H1 (cell line): Measurements from ENCODE around the gene AVPR1B. TPM values are rescaled to one million over a fixed set of nuclear protein-coding genes. Genes with fewer than 3 reads are reported as not detected.

ENCODE experiments used
- CTCF ChIA-PET: fragments of 300-600 bp; sonication (Branson Sonifier 250); formaldehyde crosslinking; loops from one replicate; lab custom pipeline; 2021; ENCODE audit not compliant: partially characterized antibody; lab: Charles Lee
- POLR2A ChIA-PET: fragments of 300-600 bp; sonication (Branson Sonifier 250); formaldehyde crosslinking; loops from one replicate; lab custom pipeline; 2021; ENCODE audit warnings: inconsistent platforms; ENCODE audit not compliant: partially characterized antibody; lab: Charles Lee
- DNase-seq, 2 experiments: peaks; one replicate each; pipeline versions ENCODE4 v3.0.0 to v3.0.0-alpha.2; 2010 to 2022; ENCODE audit warnings: low spot score in 2 of 2, low read depth in 1 of 2, mixed read lengths in 1 of 2
- FAIRE-seq: peaks from 2 replicates; lab custom pipeline; 2011; peaks lifted over from hg19 to GRCh38; lab: Jason Lieb, UNC
- H2AFZ ChIP-seq: 2 replicates; pipeline ENCODE4 v1.8.1; 2012; ENCODE audit warnings: low read length, inconsistent platforms
- H2AK5ac ChIP-seq: 2 replicates; pipeline ENCODE4 v1.6.1; 2013; ENCODE audit warnings: low read depth, low read length
- H2BK120ac ChIP-seq: replicated peaks from 2 replicates; pipeline ENCODE3; 2013; ENCODE audit warnings: low read depth, low read length, inconsistent platforms
- H2BK12ac ChIP-seq: 2 replicates; pipeline ENCODE4 v1.6.1; 2013; ENCODE audit warnings: low read depth, low read length
- H2BK15ac ChIP-seq: 2 replicates; pipeline ENCODE4 v1.6.1; 2013; ENCODE audit warnings: low read length
- H2BK20ac ChIP-seq: 2 replicates; pipeline ENCODE4 v1.6.1; 2013; ENCODE audit warnings: low read length
- H2BK5ac ChIP-seq: 2 replicates; pipeline ENCODE4 v1.6.1; 2013; ENCODE audit warnings: low read depth, low read length
- H3K14ac ChIP-seq: 2 replicates; pipeline ENCODE4 v1.6.1; 2013; ENCODE audit warnings: inconsistent platforms; ENCODE audit not compliant: insufficient read length
- H3K18ac ChIP-seq: 2 replicates; pipeline ENCODE4 v1.6.1; 2013; ENCODE audit warnings: low read length; ENCODE audit errors: extremely low read depth
- H3K23ac ChIP-seq: 2 replicates; pipeline ENCODE4 v1.6.1; 2013; ENCODE audit warnings: inconsistent platforms; ENCODE audit not compliant: insufficient read length
- H3K23me2 ChIP-seq: 2 replicates; pipeline ENCODE4 v1.6.1; 2013; ENCODE audit warnings: low read depth, low read length
- H3K27ac ChIP-seq: 2 replicates; pipeline ENCODE4 v1.6.1; 2011; ENCODE audit warnings: low read depth, low read length, inconsistent platforms
- H3K27me3 ChIP-seq, 4 experiments: replicated peaks in 1 of 4; 1 replicate in 1 of 4; 2 replicates in 3 of 4; pipeline versions ENCODE4 v1.6.1 to v1.8.1; 2011 to 2013; ENCODE audit warnings: low read length in 3 of 4, mild to moderate bottlenecking in 3 of 4, inconsistent platforms in 2 of 4, mixed read lengths in 2 of 4, moderate library complexity in 1 of 4; ENCODE audit not compliant: control insufficient read depth in 3 of 4, insufficient read depth in 3 of 4; ENCODE audit errors: extremely low read depth in 1 of 4
- H3K36me3 ChIP-seq, 4 experiments: 2 replicates each; pipeline versions ENCODE4 v1.6.1 to v1.8.1; 2011 to 2013; ENCODE audit warnings: mild to moderate bottlenecking in 4 of 4, low read length in 3 of 4, moderate library complexity in 2 of 4, control low read depth in 1 of 4, inconsistent platforms in 1 of 4; ENCODE audit not compliant: insufficient read depth in 4 of 4, control insufficient read depth in 2 of 4
- H3K4ac ChIP-seq: replicated peaks from 2 replicates; pipeline ENCODE3; 2013; ENCODE audit warnings: low read length, low read depth, mixed read lengths, inconsistent platforms; ENCODE audit not compliant: insufficient read length
- H3K4me1 ChIP-seq, 4 experiments: replicated peaks in 1 of 4; 1 replicate in 1 of 4; 2 replicates in 3 of 4; pipeline versions ENCODE4 v1.6.1 to v1.8.1; 2011 to 2013; ENCODE audit warnings: low read length in 3 of 4, inconsistent platforms in 2 of 4, mixed read lengths in 1 of 4; ENCODE audit not compliant: insufficient read depth in 4 of 4, control insufficient read depth in 3 of 4
- H3K4me2 ChIP-seq, 2 experiments: 2 replicates each; pipeline versions ENCODE4 v1.6.1 to v1.8.1; 2011 to 2013; ENCODE audit warnings: low read depth in 2 of 2, low read length in 2 of 2, control low read depth in 1 of 2, inconsistent platforms in 1 of 2, mild to moderate bottlenecking in 1 of 2; ENCODE audit not compliant: insufficient read depth in 1 of 2
- H3K4me3 ChIP-seq, 4 experiments: fragments of 200-600, 300-600 bp in 1 of 4; sonication (generic), shearing (Covaris generic), sonication (Bioruptor Twin) in 1 of 4; 2 replicates each; pipeline versions ENCODE4 v1.5.1 to v1.8.1; 2011 to 2016; ENCODE audit warnings: low read length in 4 of 4, low read depth in 3 of 4, control low read depth in 2 of 4, inconsistent platforms in 2 of 4, mild to moderate bottlenecking in 2 of 4, mixed read lengths in 1 of 4, moderate library complexity in 1 of 4; ENCODE audit not compliant: insufficient read depth in 2 of 4; ENCODE audit errors: extremely low read depth in 1 of 4
- H3K56ac ChIP-seq: replicated peaks from 2 replicates; pipeline ENCODE3; 2013; ENCODE audit warnings: low read depth, mild to moderate bottlenecking, mixed read lengths, low read length, inconsistent platforms; ENCODE audit not compliant: insufficient read length
- H3K79me1 ChIP-seq: 2 replicates; pipeline ENCODE4 v1.6.1; 2013; ENCODE audit warnings: low read depth, low read length, control low read depth
- H3K79me2 ChIP-seq, 2 experiments: 2 replicates each; pipeline versions ENCODE4 v1.6.1 to v1.8.1; 2012 to 2013; ENCODE audit warnings: low read length in 2 of 2, mild to moderate bottlenecking in 2 of 2, inconsistent platforms in 1 of 2; ENCODE audit not compliant: insufficient read depth in 2 of 2, control insufficient read depth in 1 of 2
- H3K9ac ChIP-seq, 4 experiments: replicated peaks in 1 of 4; 1 replicate in 1 of 4; 2 replicates in 3 of 4; pipeline versions ENCODE4 v1.6.1 to v1.8.1; 2011 to 2013; ENCODE audit warnings: low read depth in 3 of 4, low read length in 3 of 4, control low read depth in 2 of 4, mild to moderate bottlenecking in 2 of 4, moderate library complexity in 2 of 4, inconsistent platforms in 1 of 4; ENCODE audit errors: extremely low read depth in 1 of 4
- H3K9me3 ChIP-seq, 2 experiments: 2 replicates each; pipeline versions ENCODE4 v1.6.1 to v1.8.1; 2012 to 2013; ENCODE audit warnings: mild to moderate bottlenecking in 2 of 2, moderate library complexity in 2 of 2, control low read depth in 1 of 2, inconsistent platforms in 1 of 2, low read depth in 1 of 2, low read length in 1 of 2, mixed read lengths in 1 of 2; ENCODE audit not compliant: insufficient read depth in 2 of 2
- H4K20me1 ChIP-seq, 2 experiments: replicated peaks in 1 of 2; 2 replicates each; pipeline versions ENCODE3 to v1.8.1; 2011 to 2013; ENCODE audit warnings: inconsistent platforms in 2 of 2, low read length in 2 of 2, mild to moderate bottlenecking in 1 of 2; ENCODE audit not compliant: insufficient read depth in 2 of 2, control insufficient read depth in 1 of 2
- H4K5ac ChIP-seq: 2 replicates; pipeline ENCODE4 v1.6.1; 2013; ENCODE audit warnings: low read length, low read depth, mixed read lengths, inconsistent platforms; ENCODE audit not compliant: insufficient read length
- H4K8ac ChIP-seq: 2 replicates; pipeline ENCODE4 v1.8.0; 2013; ENCODE audit warnings: mild to moderate bottlenecking, moderate library complexity, low read length, inconsistent platforms; ENCODE audit not compliant: insufficient read depth; ENCODE audit errors: extremely low read depth
- H4K91ac ChIP-seq: replicated peaks from 2 replicates; pipeline ENCODE3; 2013; ENCODE audit warnings: low read length, mixed read lengths, inconsistent platforms; ENCODE audit not compliant: insufficient read length
- BACH1 ChIP-seq: IDR thresholded peaks from 2 replicates; pipeline ENCODE4 v1.6.1; 2012; ENCODE audit warnings: low read length, improper control_type of control experiment
- BCL11A ChIP-seq, 2 experiments: IDR thresholded peaks; one replicate each; pipeline ENCODE4 v1.6.1; 2011; ENCODE audit warnings: low read depth in 2 of 2, low read length in 2 of 2, mild to moderate bottlenecking in 2 of 2
- CBX5 ChIP-seq: fragments of 300-800, 300-1000 bp; sonication (generic); IDR thresholded peaks from 2 replicates; pipeline ENCODE4 v1.7.1; 2016; ENCODE audit warnings: antibody characterized with exemption, low read length, low read depth
- CEBPB ChIP-seq: IDR thresholded peaks from 2 replicates; pipeline ENCODE4 v1.6.1; 2012; ENCODE audit warnings: low read depth, low read length
- E2F6 ChIP-seq: IDR thresholded peaks from 2 replicates; pipeline ENCODE4 v1.6.1; 2012; ENCODE audit warnings: inconsistent platforms
- EP300 ChIP-seq, 2 experiments: IDR thresholded peaks; 1 replicate in 1 of 2; 2 replicates in 1 of 2; pipeline ENCODE4 v1.6.1; 2011 to 2012; ENCODE audit warnings: low read depth in 2 of 2, low read length in 2 of 2, mild to moderate bottlenecking in 2 of 2, borderline replicate concordance in 1 of 2, inconsistent platforms in 1 of 2, moderate library complexity in 1 of 2
- FOSL1 ChIP-seq: IDR thresholded peaks from 2 replicates; pipeline ENCODE4 v1.6.1; 2011; ENCODE audit warnings: mild to moderate bottlenecking, low read depth, low read length, moderate library complexity; ENCODE audit not compliant: insufficient read depth
- GABPA ChIP-seq: IDR thresholded peaks from 2 replicates; pipeline ENCODE4 v1.6.1; 2011; ENCODE audit warnings: mild to moderate bottlenecking, low read length, moderate library complexity, borderline replicate concordance; ENCODE audit not compliant: insufficient read depth
- JUN ChIP-seq: IDR thresholded peaks from 2 replicates; pipeline ENCODE4 v1.6.1; 2011; ENCODE audit warnings: low read depth, mild to moderate bottlenecking, improper control_type of control experiment, low read length
- RBBP5 ChIP-seq: IDR thresholded peaks from 2 replicates; pipeline ENCODE4 v1.7.1; 2012; ENCODE audit warnings: low read depth, mild to moderate bottlenecking, inconsistent platforms, low read length, moderate library complexity, borderline replicate concordance
- RFX5 ChIP-seq: IDR thresholded peaks from 2 replicates; pipeline ENCODE4 v1.6.1; 2011; ENCODE audit warnings: low read depth, low read length, improper control_type of control experiment, borderline replicate concordance
- RXRA ChIP-seq: IDR thresholded peaks from 2 replicates; pipeline ENCODE4 v1.6.1; 2011; ENCODE audit warnings: low read depth, mild to moderate bottlenecking, low read length, moderate library complexity; ENCODE audit not compliant: insufficient read depth
- TAF1 ChIP-seq: IDR thresholded peaks from 2 replicates; pipeline ENCODE4 v1.6.1; 2011; ENCODE audit warnings: mild to moderate bottlenecking, low read depth, low read length
- WGBS, 2 experiments: shearing (Covaris generic) in 1 of 2; methylation state at CpG; one replicate each; pipeline versions ENCODE4 v1.1.6 to v1.1.7; 2013 to 2015; ENCODE audit warnings: low lambda C conversion rate in 2 of 2, mixed read lengths in 2 of 2, inconsistent platforms in 1 of 2, low coverage in 1 of 2, missing lambda C conversion rate in 1 of 2; ENCODE audit not compliant: insufficient replicate concordance in 2 of 2, insufficient coverage in 1 of 2, insufficient read length in 1 of 2; ENCODE audit errors: extremely low coverage in 1 of 2, missing lambda C conversion rate in 1 of 2; 5-methylcytosine and 5-hydroxymethylcytosine counted together
- polyA plus RNA-seq, 7 experiments: library from polyadenylated mRNA; depleted of rRNA in 3 of 7; stranded (reverse) in 5 of 7; unstranded in 2 of 7; fragments of >200 nt in 5 of 7; fragments of 200-250 nt in 2 of 7; gene quantifications; 1 replicate in 5 of 7; 2 replicates in 1 of 7; 4 replicates in 1 of 7; pipeline versions ENCODE4 v1.2.1 to v1.2.3, GENCODE V29; 2011 to 2013; ENCODE audit warnings: missing spikeins in 2 of 7, mixed read lengths in 2 of 7
- total RNA-seq: library from RNA; stranded (reverse); fragmentation: NEBNext Ultra II Directional; extraction: Animal tissue kit (Norgen Biotek cat#: 25700); gene quantifications from 2 replicates; pipeline ENCODE4 v1.2.1, GENCODE V29; 2021

Gene AVPR1B
- total and polyA plus RNA-seq, 2 of the 8 experiments (the other 6 are each of a cell fraction or from before 2014, with no cell fraction given), result 0.29 to 0.50 TPM

- Histone ChIP-seq H3K4me1 (no peaks in the 10 kb centered on the region; a peak in 1 of 7 replicates), H2AK5ac (no peak overlapping the region), H3K23me2 (no peaks in the 10 kb centered on the region), H4K91ac (no peak overlapping the region), H2BK15ac (no peak overlapping the region), H3K27me3 (no peaks in the 10 kb centered on the region), H3K79me2 (no peaks in the 10 kb centered on the region), H2BK5ac (no peak overlapping the region), H2BK12ac (no peak overlapping the region), H3K18ac (no peak overlapping the region), H4K20me1 (no peaks in the 10 kb centered on the region), H3K56ac (no peak overlapping the region), H2BK120ac (no peak overlapping the region), H4K8ac (no peak overlapping the region), H2AFZ (no peak overlapping the region), H3K79me1 (no peaks in the 10 kb centered on the region), H3K4me3 (no peak overlapping the region), H2BK20ac (no peak overlapping the region), H3K23ac (no peak overlapping the region), H3K27ac (no peak overlapping the region), H3K14ac (no peak overlapping the region), H3K9ac (no peak overlapping the region), H3K4ac (no peak overlapping the region), H4K5ac (no peak overlapping the region), H3K4me2 (no peak overlapping the region), H3K9me3 (no peaks in the 10 kb centered on the region), H3K36me3 (no peaks in the 10 kb centered on the region)
- CTCF ChIA-PET, result interaction anchor here (0.9 to 16.5 kb wide), 8 partner anchors 8 to 118 kb away, joined by 3 to 262 read pairs (median 7); no protein-coding TSS in a partner anchor
- POLR2A ChIA-PET, result no interaction called here
- DNase-seq, result peak in 1 of 2 experiments; percentile 30
- FAIRE-seq, result no peak
- 75% methylated on average over 1 of the region's 1 CpG; no CpG with 5 or more reads in 1 of the 2 experiments for WGBS, 2 experiments
- TF ChIP-seq EP300 (IDR thresholded peaks at IDR 0.05; ENCODE audit: borderline replicate concordance in 1 of 2, low read depth in 2 of 2, low read length in 2 of 2), result no peak
- TF ChIP-seq BCL11A (IDR thresholded peaks at IDR 0.05; ENCODE audit: low read depth in 2 of 2, low read length in 2 of 2), result no peak
- no peak for TF ChIP-seq CBX5
- no peak for TF ChIP-seq CEBPB
- TF ChIP-seq RXRA, result no peak
- no peak for TF ChIP-seq RBBP5
- no peak for TF ChIP-seq FOSL1
- no peak for TF ChIP-seq BACH1
- TF ChIP-seq GABPA, result no peak
- no peak for TF ChIP-seq E2F6
- no peak for TF ChIP-seq TAF1
- TF ChIP-seq RFX5, result no peak
- TF ChIP-seq JUN, result no peak
Measured at GRCh38 chr1:206100226-206100815, 16.9 kb downstream of the AVPR1B start.
